ENCODE results near the gene ESAM. TPM values are rescaled to one million over a fixed set of nuclear protein-coding genes. Genes with fewer than 3 reads are reported as not detected.

ESAM gene, protein sequence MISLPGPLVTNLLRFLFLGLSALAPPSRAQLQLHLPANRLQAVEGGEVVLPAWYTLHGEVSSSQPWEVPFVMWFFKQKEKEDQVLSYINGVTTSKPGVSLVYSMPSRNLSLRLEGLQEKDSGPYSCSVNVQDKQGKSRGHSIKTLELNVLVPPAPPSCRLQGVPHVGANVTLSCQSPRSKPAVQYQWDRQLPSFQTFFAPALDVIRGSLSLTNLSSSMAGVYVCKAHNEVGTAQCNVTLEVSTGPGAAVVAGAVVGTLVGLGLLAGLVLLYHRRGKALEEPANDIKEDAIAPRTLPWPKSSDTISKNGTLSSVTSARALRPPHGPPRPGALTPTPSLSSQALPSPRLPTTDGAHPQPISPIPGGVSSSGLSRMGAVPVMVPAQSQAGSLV
- 2.5 TPM for polyA plus RNA-seq

DNA sequence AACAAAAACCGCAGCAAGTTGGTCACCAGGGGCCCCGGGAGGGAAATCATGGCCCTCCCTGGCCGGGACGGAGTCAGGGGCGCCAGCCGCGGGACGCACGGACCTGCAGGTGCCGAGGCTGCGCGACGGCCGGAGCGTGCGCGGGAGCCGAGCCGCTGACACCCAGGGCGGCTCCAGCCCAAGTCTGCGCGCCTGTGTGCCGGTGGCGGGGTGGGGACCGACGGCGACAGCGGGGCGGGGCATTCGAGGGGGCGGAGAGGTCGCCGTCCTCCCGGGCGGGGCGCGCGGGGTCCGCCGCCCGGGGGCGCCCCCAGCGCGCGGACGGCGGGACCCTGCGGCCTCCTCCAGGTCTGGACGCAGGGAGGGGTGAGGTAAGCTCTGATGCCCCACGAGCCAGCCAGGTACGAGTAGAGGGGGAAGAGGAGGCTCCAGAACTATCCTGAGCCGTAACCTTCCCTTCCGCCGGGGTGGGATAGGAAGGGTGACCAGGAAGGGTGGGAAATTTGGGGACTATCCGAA lies at the start of gene ESAM:
TSS of gene ESAM (minus strand) at position 186 of the 519 bp plus-strand sequence. CDS start at position 50, 136 bp downstream.
- Mint-ChIP-seq H3K4me1 (peaks cover 16 to 38% (median 19%) of the 10 kb centered on the region in 3 donors), H3K27ac (peak within 1 kb of the TSS; percentile 59 to 86 (median 83))

DNA sequence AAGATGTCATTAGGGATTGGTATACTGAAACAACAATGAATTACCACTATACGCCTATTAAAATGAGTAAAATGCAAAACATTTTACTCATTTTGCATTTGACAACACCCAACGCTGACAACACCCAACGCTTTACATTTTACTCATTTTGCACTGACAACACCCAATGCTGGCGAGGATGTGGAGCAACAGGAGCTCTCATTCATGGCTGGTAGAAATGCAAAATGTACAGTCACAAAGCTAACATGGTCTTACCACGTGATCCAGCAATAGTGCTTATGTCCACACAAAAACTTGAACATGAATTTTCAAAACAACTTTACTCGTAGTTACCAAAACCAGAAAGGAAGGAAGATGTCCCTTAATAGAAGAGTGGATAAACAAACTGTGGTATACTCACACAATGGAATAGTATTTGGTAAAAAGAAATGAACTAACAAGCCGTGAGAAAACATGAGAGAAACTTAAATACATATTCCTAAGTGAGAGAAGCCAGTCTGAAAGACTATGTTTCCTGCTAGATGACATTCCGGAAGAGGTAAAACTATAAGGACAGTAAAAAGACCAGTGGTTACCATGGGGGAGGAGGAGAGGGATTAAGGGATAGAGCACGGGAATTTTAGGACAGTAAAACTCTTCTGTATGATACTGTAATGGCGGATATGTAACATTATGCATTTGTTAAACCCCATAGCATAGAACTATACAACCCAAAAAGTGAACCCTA lies 49.5 kb upstream of the ESAM start:
- Mint-ChIP-seq H3K4me1 (no peaks in the 10 kb centered on the region), H3K4me3 (no peak overlapping the region), H3K27ac (no peak overlapping the region), H3K27me3 (peaks cover 5% of the 10 kb centered on the region), H3K36me3 (peaks cover 7% of the 10 kb centered on the region), H3K9me3 (no peaks in the 10 kb centered on the region)

More for the DNA sequence above, at the start of gene ESAM:
- Mint-ChIP-seq H3K9me3 (no peaks in the 10 kb centered on the region), H3K36me3 (no peaks in the 10 kb centered on the region), H3K4me3 (peak within 1 kb of the TSS; percentile 91 to 98 (median 94)), H3K27me3 (peaks cover 25% of the 10 kb centered on the region)

DNA sequence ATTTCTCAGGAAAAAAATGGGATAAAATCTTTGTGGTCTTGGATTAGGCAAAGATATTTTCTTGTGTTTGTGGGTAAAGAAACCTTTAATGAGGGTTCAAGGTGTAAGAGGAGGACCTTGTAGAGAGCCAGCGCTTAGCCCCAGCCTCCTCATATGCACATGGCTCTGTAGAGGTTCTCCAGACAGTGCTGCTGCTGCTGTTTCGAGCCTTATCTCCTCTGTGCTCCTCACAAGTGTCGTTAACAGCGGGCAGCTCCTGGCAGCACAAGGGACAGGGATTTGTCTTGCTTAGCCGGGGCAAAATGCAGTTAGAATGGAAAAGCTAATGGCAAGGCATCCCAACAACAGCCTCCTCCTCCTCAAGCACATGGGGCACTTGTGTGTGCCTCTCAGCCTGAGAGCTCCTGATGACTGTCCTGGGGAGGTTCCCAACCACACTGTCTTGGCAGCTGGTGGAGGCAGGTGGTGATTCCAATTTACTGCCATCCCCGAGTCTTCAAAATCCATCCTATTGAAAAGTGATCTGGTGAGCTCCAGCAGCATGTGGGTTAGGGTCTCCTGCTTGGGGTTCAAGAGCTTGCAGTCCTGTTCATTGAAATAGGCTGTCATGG lies 45.7 kb upstream of the ESAM start:
- Mint-ChIP-seq H3K4me1 (peaks cover 0 to 3% (median 1%) of the 10 kb centered on the region in 3 donors), H3K9me3 (no peaks in the 10 kb centered on the region), H3K27me3 (no peaks in the 10 kb centered on the region), H3K4me3 (no peak overlapping the region), H3K27ac (no peak overlapping the region), H3K36me3 (peaks cover 10% of the 10 kb centered on the region)

DNA sequence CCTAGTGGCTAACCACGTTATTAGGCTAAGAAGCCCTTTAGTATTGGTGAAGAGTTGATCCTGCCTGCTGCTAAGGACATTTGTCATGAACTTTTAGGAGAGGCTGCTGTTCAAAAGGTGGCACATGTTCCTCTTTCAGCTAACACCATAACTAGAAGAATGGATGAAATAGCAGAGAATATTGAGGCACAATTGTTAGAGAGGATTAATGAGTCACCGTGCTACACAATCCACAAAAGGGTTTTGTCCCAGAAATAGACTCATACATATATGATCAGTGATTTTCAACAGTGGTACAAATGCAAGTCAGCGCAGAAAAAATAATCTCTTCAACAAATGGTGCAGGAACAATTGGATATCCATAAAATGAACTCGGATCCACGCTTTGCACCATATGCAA lies 45.1 kb upstream of the ESAM start:
- Mint-ChIP-seq H3K27me3 (no peaks in the 10 kb centered on the region), H3K4me1 (peaks cover 0 to 3% (median 1%) of the 10 kb centered on the region in 3 donors), H3K4me3 (no peak overlapping the region), H3K9me3 (no peaks in the 10 kb centered on the region), H3K36me3 (peaks cover 10% of the 10 kb centered on the region), H3K27ac (peak overlapping the region in 1 of 3 donors; percentile 75)

DNA sequence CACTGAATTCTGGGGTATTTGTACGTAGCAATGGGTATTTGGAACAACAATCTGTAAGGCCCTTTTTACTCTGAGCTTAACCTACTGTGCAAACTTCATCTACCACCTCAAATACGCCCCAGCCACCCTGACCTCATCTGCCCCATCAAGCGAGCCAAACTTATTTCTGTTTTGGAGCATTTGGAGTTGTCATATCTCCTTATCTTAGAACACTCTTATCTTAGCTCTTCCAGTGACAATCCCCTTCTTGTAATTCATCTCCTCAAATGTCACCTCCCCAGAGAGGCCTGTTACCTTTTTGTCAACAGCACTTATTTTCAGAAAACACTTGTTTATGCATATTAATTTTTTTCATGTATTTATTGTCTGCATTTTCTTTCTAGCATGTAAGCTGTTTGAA lies 42.8 kb upstream of the ESAM start:
- peak overlapping the region in 1 of 4 donors; percentile 50 for H3K4me3 Mint-ChIP-seq
- peak overlapping the region in 1 of 3 donors; percentile 64 for H3K27ac Mint-ChIP-seq
- peaks cover 10% of the 10 kb centered on the region for H3K36me3 Mint-ChIP-seq
- H3K27me3 Mint-ChIP-seq, result no peaks in the 10 kb centered on the region
- H3K4me1 Mint-ChIP-seq, result peaks cover 5 to 9% (median 5%) of the 10 kb centered on the region in 3 donors
- H3K9me3 Mint-ChIP-seq, result no peaks in the 10 kb centered on the region

DNA sequence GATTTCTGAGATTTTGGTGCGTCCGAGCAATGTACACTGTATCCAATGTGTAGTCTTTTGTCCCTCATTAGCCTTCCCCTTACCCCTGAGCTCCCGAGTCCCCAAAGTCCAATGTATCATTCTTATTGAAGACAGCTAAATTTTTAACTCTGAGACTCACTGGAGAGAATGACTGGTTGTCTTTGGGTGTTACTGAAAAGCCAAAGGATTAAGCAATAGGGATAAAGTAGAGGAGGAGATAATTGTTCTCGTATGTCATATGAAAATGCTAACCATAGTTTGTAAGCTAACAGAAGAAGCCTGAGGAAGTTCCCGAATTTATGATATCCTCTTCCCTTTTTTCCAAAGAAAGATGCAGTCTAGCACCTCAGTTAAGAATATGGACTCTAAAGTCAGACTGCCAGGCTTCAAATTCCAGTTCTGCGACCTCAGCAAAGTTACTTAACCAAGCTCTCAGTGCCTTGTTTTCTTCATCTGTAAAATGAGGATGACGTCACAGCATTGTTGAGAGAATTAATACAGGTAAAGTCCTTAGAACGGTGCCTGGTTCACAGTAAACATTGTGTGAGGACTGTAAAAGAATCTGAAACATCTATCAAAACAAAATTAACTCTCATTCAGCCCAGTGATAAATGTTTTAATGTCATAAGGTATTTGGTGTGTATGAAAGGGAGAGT lies 39.7 kb upstream of the ESAM start:
- H3K4me3 Mint-ChIP-seq, result peak overlapping the region; percentile 16 to 99 (median 72)
- peaks cover 12 to 22% (median 19%) of the 10 kb centered on the region in 3 donors for H3K4me1 Mint-ChIP-seq
- peaks cover 3% of the 10 kb centered on the region for H3K36me3 Mint-ChIP-seq
- peak overlapping the region in 1 of 3 donors; percentile 92 for H3K27ac Mint-ChIP-seq
- H3K9me3 Mint-ChIP-seq, result no peaks in the 10 kb centered on the region
- no peaks in the 10 kb centered on the region for H3K27me3 Mint-ChIP-seq

DNA sequence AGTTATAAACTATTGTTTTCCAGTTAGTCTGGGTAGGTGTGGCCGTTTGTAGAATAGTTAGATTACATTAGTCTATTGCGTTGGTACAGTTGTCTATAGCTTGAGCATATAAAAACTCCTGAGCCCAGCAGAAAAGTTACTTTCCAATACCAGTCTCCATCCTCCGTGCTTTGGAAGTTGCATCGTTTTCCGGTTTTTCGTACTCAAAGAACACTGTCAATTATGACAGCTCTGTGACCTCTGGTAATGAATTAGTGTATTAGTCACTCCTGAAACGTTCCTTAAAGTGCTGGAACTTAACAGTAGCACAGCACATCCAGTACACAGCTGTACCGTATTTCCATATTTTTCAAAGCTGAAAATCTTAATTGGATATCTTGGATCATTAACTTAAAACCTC lies 38.9 kb upstream of the ESAM start:
- Mint-ChIP-seq H3K4me1 (peaks cover 12 to 22% (median 19%) of the 10 kb centered on the region in 3 donors), H3K27me3 (no peaks in the 10 kb centered on the region), H3K9me3 (no peaks in the 10 kb centered on the region), H3K27ac (peak overlapping the region; percentile 90 to 95 (median 92)), H3K4me3 (peak overlapping the region; percentile 83 to 99 (median 94)), H3K36me3 (peaks cover 3% of the 10 kb centered on the region)

DNA sequence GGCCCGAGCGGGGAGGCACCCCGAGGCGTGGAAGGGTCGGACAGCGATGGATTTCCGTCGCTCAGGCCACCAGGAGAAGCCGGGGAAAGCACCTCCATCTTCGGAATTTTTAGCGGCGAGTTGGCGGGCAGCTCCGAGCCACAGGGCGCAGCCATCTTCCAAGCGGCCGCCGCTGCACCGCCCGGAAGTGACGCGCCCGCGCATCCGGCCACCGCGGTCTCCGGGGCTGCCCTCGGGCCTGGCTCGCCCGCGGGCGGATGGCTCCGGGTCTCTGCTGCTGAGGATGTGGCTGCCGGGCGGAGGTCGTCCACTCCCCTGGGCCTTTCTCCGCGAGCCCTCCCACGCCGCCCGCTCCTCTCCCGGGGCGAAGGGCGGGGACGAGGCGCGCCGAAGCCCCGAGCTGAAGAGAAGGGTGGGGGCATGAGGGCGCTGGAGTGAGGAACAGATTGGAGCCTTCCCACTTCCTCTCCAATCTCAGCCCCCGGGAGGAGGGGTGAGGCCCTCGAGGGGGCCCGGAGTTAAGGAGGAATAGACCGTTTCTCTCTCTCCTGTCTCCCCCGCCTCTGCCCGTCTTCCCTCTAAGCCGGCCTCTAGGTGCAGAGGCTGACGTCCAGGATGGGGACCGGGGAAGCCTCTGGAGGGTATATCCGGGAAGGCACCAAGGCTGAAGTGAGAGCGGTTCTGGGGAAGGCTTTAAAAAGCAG lies 38.3 kb upstream of the ESAM start, which contains the start of gene MSANTD2:
TSS of gene MSANTD2 (minus strand) at position 181 of the 704 bp plus-strand sequence. CDS start at position 155, 26 bp downstream.
- peak within 1 kb of the TSS; percentile 94 to 95 (median 95) for H3K27ac Mint-ChIP-seq
- H3K4me1 Mint-ChIP-seq, result peaks cover 14 to 22% (median 19%) of the 10 kb centered on the region in 3 donors
- no peaks in the 10 kb centered on the region for H3K9me3 Mint-ChIP-seq
- H3K4me3 Mint-ChIP-seq, result peak within 1 kb of the TSS; percentile 89 to 99 (median 96)
- H3K36me3 Mint-ChIP-seq, result peaks cover 3% of the 10 kb centered on the region
- H3K27me3 Mint-ChIP-seq, result no peaks in the 10 kb centered on the region

DNA sequence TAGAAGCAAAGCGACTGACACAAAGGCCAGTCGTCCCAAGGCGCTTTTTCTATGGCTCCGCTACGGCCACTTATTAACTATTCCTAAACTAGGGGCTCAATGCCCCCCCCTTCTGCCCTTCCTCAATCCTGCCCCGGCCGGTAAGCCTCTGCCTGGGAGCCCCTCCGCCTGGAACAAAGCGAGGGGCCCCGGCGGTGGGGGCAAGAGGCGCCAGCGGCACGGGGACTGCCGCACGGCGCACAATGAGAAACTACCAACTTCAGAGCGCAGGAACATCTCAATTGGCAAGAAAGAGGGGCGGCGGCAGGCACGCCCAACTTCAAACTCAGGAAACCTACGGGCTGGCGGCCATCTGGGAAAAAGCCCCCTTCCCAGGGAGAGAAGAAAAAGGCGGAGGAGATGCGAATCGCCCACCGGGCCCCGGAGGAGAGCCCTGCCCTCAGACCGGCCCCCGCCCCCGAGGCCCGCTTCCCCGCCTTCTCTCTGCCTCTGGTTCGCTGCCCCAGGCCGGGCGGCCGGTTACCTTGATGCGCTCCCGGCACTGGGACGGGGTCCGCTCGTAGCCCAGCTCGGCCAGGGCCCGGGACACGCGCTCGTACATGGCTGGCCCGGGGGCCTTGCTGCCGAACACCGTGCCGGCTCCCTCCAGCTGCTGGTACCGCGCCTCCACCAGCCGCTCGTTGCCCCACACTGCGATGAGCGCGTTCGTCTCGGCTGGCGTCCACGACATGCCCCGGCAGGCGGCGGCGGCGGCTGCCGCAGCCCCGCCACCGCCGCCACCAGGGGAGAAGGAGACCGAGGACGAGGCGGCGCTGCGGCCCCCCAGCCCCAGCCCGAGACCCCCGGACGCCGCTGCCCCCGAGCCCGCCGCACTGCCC lies 37.5 kb upstream of the ESAM start:
- Mint-ChIP-seq H3K27ac (peak overlapping the region; percentile 94 to 95 (median 94)), H3K4me3 (peak overlapping the region; percentile 89 to 99 (median 96)), H3K27me3 (no peaks in the 10 kb centered on the region), H3K9me3 (no peaks in the 10 kb centered on the region), H3K36me3 (peaks cover 3% of the 10 kb centered on the region), H3K4me1 (peaks cover 14 to 22% (median 19%) of the 10 kb centered on the region in 3 donors)

DNA sequence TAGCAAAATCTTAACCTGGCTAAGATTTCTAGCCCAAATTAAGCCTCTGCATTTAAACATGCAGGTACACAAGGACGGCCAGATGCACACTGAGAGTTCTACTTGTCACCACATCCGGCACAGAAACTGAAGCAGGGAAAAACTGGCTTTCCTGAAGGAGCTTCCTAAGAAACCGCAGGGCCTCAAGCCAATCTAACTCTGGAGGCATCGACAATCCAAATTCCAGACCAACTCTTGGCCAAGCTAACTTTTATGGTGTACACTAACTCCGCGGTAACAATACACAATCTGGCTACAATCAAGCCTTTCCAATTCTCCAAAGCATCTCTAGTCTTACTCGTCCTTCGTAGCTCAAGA lies 36.9 kb upstream of the ESAM start:
- Mint-ChIP-seq H3K4me1 (peaks cover 14 to 22% (median 19%) of the 10 kb centered on the region in 3 donors), H3K27ac (peak overlapping the region; percentile 94 to 95 (median 94)), H3K4me3 (peak overlapping the region; percentile 89 to 99 (median 96)), H3K27me3 (no peaks in the 10 kb centered on the region), H3K9me3 (no peaks in the 10 kb centered on the region), H3K36me3 (peaks cover 3% of the 10 kb centered on the region)

DNA sequence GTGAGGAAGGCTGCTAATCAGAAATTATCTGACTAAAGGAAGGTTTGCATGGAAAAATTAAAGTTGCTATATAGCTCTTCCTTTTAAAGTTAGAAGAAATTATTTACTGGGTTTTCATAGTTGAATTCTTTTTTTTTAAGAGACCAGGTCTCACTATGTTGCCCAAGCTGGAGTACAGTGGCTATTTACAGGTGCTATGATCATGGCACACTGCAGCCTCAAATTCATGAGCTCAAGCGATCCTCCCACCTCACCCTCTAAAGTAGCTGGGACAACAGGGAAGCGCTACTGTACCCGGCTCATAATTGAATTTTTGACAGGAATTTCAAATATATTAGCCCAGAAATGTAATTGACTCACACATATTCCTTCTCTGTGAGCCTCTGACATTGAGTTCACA lies 34.2 kb upstream of the ESAM start:
- Mint-ChIP-seq H3K4me1 (peaks cover 17 to 32% (median 27%) of the 10 kb centered on the region in 3 donors), H3K27me3 (no peaks in the 10 kb centered on the region), H3K9me3 (no peaks in the 10 kb centered on the region), H3K36me3 (no peaks in the 10 kb centered on the region), H3K27ac (no peak overlapping the region), H3K4me3 (no peak overlapping the region)

DNA sequence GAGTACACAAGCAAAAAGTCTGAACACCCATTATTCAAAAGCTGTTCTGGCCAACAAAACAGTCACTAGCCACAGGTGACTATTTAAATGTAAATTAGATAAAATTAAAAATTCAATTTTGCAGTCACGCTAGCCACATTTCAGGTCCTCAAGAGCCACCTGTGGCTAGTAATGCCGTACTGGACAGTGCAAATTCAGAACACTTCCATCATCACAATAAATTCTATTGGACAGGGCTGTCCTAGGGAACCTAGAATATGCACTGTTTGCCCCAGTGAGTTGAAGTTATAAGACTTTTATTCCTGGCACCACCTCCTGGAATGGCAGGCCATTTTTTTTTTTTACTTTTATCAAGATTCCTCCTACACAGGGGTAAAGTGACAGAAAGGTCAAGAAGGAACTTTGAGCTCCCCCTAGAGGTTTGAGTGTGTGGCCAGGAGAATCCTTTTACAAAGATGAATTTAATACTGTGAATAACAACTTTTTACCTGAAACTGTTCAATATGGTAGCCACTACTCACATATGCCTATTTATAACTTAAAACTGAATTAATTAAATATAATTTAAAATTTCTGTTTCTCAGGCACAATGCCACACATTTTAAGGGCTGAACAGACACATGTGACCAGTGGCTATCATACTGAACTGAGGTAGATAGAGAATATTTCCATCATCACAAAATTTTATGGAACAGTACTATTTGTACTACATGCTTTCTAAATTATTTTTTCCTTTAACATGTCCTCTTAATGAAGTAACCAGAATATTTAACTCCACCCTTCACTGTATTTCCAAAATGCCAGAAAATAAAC lies 31.6 kb upstream of the ESAM start:
- H3K27ac Mint-ChIP-seq, result no peak overlapping the region
- no peak overlapping the region for H3K4me3 Mint-ChIP-seq
- no peaks in the 10 kb centered on the region for H3K27me3 Mint-ChIP-seq
- no peaks in the 10 kb centered on the region for H3K36me3 Mint-ChIP-seq
- H3K9me3 Mint-ChIP-seq, result no peaks in the 10 kb centered on the region
- peaks cover 10 to 27% (median 16%) of the 10 kb centered on the region in 3 donors for H3K4me1 Mint-ChIP-seq

Data from IgD-negative memory B cell (primary cell).